GM19463 (cell line): Measurements from ENCODE around the gene PARVG.
"Not testable (repeated sequence)": the region's sequence is repeated elsewhere in the genome, so short reads cannot be mapped to it uniquely, and the experiment has no call there.

ENCODE experiments used
- ATAC-seq: cut with Tn5 transposase; IDR thresholded peaks from one replicate; pipeline ENCODE4 v1.9.1; 2021; ENCODE audit warnings: mild to moderate bottlenecking, moderate library complexity; ENCODE audit not compliant: unreplicated experiment

The PARVG gene

DNA sequence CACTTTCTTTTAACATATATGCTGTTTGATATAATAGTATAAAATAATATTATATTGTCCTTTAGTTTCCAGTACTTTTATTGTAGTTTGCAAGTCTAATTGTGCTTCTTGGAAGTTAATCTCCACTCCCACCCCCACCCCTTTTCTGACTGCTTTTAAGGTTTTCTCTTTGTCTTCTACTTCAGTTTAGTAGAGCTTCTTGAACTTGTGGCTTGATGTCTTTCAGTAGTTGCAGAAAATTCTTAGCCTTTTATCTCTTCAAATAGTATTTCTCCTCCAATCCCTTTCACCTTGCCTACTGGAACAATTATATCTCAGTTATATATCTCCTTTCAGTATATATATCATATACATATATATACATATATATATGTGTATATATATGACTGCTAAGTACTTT lies 56.6 kb downstream of the PARVG start:
- ATAC-seq, result no peak

DNA sequence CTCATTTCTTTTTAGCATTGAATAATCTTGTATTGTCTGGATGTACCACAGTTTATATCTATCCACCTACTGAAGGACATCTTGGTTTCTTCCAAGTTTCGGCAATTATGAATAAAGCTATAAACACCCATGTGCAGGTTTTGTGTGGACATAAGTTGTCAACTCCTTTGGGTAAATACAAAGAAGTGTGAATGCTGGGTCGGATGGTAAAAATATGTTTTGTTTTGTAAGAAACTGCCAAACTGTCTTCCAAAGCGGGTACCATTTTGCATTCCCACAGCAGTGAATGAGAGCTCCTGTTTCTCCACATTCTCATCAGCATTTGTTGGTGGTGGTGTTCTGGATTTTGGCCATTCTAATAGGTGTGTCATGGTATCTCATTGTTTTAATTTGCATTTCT lies 60.4 kb downstream of the PARVG start:
- ATAC-seq, result not testable (repeated sequence)

- ATAC-seq, result no peak
These were observed 62.4 kb downstream of the PARVG start for GRCh38 chr22:44242946-44243724.

GRCh38 chr22:44243761-44244160 lies 63.0 kb downstream of the PARVG start:
- ATAC-seq, result no peak

- no peak for ATAC-seq
These were observed 63.6 kb downstream of the PARVG start for GRCh38 chr22:44244265-44244822.

GRCh38 chr22:44245438-44245837 lies 64.7 kb downstream of the PARVG start:
- no peak for ATAC-seq

DNA sequence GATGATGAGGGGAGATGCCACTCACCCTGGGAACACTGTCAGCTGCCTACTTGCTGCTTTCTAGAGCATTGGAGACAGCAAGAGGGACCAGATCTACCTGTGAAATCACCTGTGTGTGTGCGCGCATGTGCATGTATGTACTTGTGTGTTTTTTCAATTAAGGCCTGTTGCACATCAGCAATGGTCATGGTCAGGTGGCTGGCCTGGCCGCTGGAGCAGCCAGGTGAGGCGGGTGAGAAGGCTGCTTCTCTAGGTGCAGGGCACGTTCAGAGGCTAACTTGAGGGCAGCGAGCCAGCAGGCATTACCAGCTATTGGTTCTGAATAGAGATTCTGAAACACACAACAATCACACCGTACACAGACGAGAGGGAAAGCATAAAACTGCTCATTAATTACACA lies 65.1 kb downstream of the PARVG start:
- ATAC-seq, result no peak

- no peak for ATAC-seq
These were observed 66.0 kb downstream of the PARVG start for GRCh38 chr22:44246615-44247326.

- no peak for ATAC-seq
These were observed 66.6 kb downstream of the PARVG start for GRCh38 chr22:44247346-44247745.

- ATAC-seq, result no peak
These were observed 67.5 kb downstream of the PARVG start for GRCh38 chr22:44247923-44248892.

DNA sequence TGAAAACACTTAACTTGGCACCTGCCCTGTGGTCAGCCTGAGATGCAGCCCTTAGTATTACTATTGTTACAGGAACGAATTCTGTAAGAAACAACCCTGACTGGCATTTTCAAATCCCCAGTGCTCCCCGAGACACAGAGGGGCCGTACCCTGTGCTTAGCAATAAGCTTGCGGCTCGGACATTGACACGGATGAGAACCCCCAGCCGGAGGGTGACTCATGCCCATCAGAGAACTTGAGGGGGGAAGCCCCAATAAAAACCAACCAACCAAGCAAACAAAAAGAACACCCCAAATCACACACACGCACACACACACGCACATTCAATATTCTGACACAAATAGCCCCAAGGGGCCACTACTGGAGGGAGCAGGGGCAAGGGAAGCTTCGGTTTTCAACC lies 68.2 kb downstream of the PARVG start:
- no peak for ATAC-seq

DNA sequence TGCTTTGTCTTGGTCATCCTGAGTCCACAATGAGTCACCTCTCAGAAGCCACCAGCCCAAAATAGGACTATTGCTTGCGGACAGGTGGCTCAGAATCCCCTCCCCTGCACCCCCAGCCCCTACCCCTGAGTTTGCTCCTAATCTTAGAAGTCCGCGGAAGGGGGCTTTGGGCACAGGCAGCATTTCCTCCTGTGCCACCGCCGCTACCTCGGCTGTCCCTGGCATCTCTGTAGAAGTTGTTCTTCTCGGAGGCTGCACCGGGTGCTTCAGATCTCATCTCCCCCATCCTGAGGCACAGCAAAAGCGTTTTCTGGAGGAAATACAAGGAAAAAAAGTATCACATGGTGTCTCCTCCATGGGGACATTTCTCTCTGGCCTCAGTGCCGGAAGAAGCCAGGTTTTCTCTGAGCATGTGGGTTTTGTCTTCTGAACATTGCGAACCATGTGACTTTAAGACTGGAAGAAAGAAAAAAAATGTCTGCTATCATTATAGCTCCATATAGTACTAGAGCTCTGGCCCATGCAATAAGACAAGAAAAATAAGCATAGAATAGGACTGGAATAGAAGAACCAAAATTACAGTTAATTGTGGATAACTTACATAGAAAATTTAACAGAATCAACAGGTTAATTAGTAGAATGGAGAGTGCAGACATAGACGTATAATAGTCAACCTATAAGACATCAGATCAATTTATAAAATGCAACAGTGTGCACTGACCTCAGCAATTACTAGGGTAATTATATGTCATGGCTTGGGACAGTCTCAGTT lies 68.8 kb downstream of the PARVG start:
- no peak for ATAC-seq

DNA sequence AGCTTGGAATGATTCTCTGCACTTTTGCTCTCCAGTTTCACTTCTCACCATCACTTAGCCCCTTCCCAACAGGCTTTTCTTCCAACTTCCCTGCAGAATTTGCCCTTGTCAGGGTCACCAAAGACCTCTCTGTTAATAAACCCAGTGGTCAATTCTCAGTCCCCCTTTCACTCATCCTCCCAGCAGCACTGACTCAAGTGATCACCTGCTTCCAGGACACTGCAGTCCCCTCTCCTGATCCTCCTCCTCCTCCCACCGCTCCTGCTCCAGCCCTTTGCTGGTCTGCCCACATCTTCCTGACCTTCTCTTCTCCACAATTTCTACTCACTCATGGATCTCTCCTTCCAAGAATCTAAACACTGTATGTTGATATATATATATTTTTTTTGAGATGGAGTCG lies 74.1 kb downstream of the PARVG start:
- ATAC-seq, result no peak

DNA sequence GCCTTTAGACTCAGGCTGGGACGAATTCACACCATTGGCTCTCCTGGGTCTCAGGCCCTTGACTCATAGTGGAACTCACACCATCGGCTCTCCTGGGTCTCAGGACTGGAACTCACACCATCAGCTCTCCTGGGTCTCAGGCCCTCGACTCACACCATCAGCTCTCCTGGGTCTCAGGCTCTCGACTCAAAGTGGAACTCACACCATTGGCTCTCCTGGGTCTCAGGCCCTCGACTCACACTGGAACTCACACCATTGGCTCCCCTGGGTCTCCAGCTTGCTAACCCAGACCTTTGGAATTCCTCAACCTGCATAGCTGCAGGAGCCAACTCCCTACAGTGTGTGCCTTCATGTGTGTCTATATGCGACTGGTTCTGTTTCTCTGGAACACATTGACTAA lies 75.4 kb downstream of the PARVG start:
- ATAC-seq, result no peak

GRCh38 chr22:44256556-44257485 lies 76.1 kb downstream of the PARVG start:
- no peak for ATAC-seq
